ES-I3 (cell line): ENCODE measurements around the gene ALX4.

Experiments
- H3K36me3 ChIP-seq: 2 replicates; pipeline ENCODE4 v1.6.1; 2013; ENCODE audit warnings: mild to moderate bottlenecking, low read length, control low read depth, moderate library complexity; ENCODE audit not compliant: insufficient read depth
- H3K4me1 ChIP-seq: 2 replicates; pipeline ENCODE4 v1.6.1; 2013; ENCODE audit warnings: mild to moderate bottlenecking, control low read depth, low read length; ENCODE audit not compliant: insufficient read depth
- H3K9ac ChIP-seq: 2 replicates; pipeline ENCODE4 v1.6.1; 2013; ENCODE audit warnings: low read depth, mild to moderate bottlenecking, low read length, moderate library complexity
- H3K9me3 ChIP-seq: 2 replicates; pipeline ENCODE4 v1.6.1; 2013; ENCODE audit warnings: mild to moderate bottlenecking, low read length, moderate library complexity; ENCODE audit not compliant: control insufficient read depth, insufficient read depth

The ALX4 gene

GRCh38 chr11:44281151-44281550, 28.8 kb downstream of the ALX4 start:
- no peaks in the 10 kb centered on the region for H3K4me1 ChIP-seq
- no peak overlapping the region for H3K9ac ChIP-seq
- no peaks in the 10 kb centered on the region for H3K36me3 ChIP-seq
- H3K9me3 ChIP-seq = no peaks in the 10 kb centered on the region

GRCh38 chr11:44280257-44280656, 29.7 kb downstream of the ALX4 start:
- Histone ChIP-seq H3K4me1 (no peaks in the 10 kb centered on the region), H3K9me3 (no peaks in the 10 kb centered on the region), H3K36me3 (no peaks in the 10 kb centered on the region), H3K9ac (no peak overlapping the region)

- Histone ChIP-seq H3K4me1 (no peaks in the 10 kb centered on the region), H3K9ac (no peak overlapping the region), H3K36me3 (no peaks in the 10 kb centered on the region), H3K9me3 (no peaks in the 10 kb centered on the region)
Observed at GRCh38 chr11:44279483-44279882, 30.5 kb downstream of the ALX4 start.

- Histone ChIP-seq H3K9ac (no peak overlapping the region), H3K36me3 (no peaks in the 10 kb centered on the region; the same call in 1 of the 2 replicates), H3K9me3 (no peaks in the 10 kb centered on the region), H3K4me1 (no peaks in the 10 kb centered on the region)
Observed at GRCh38 chr11:44277196-44278090, 32.5 kb downstream of the ALX4 start.

- no peak overlapping the region for H3K9ac ChIP-seq
- no peaks in the 10 kb centered on the region for H3K9me3 ChIP-seq
- no peaks in the 10 kb centered on the region; the same call in 1 of the 2 replicates for H3K36me3 ChIP-seq
- no peaks in the 10 kb centered on the region for H3K4me1 ChIP-seq
Observed at GRCh38 chr11:44275961-44276550, 33.9 kb downstream of the ALX4 start.

GRCh38 chr11:44275241-44275640, 34.7 kb downstream of the ALX4 start:
- Histone ChIP-seq H3K9me3 (no peaks in the 10 kb centered on the region), H3K4me1 (no peaks in the 10 kb centered on the region), H3K9ac (no peak overlapping the region), H3K36me3 (no peaks in the 10 kb centered on the region; the same call in 1 of the 2 replicates)

- no peaks in the 10 kb centered on the region; the same call in 1 of the 2 replicates for H3K36me3 ChIP-seq
- no peak overlapping the region for H3K9ac ChIP-seq
- no peaks in the 10 kb centered on the region; the same call in 1 of the 2 replicates for H3K4me1 ChIP-seq
- no peaks in the 10 kb centered on the region for H3K9me3 ChIP-seq
Observed at GRCh38 chr11:44274404-44274803, 35.5 kb downstream of the ALX4 start.

- H3K4me1 ChIP-seq = no peaks in the 10 kb centered on the region; the same call in 1 of the 2 replicates
- no peaks in the 10 kb centered on the region for H3K9me3 ChIP-seq
- H3K9ac ChIP-seq = no peak overlapping the region
- H3K36me3 ChIP-seq = no peaks in the 10 kb centered on the region; the same call in 1 of the 2 replicates
Observed at GRCh38 chr11:44271286-44271685, 38.7 kb downstream of the ALX4 start.

- Histone ChIP-seq H3K9me3 (no peaks in the 10 kb centered on the region), H3K36me3 (no peaks in the 10 kb centered on the region; the same call in 1 of the 2 replicates), H3K4me1 (no peaks in the 10 kb centered on the region; the same call in 1 of the 2 replicates), H3K9ac (no peak overlapping the region)
Observed at GRCh38 chr11:44270403-44271273, 39.3 kb downstream of the ALX4 start.

GRCh38 chr11:44269369-44270351, 40.3 kb downstream of the ALX4 start:
- no peaks in the 10 kb centered on the region; the same call in 1 of the 2 replicates for H3K4me1 ChIP-seq
- H3K36me3 ChIP-seq = no peaks in the 10 kb centered on the region; the same call in 1 of the 2 replicates
- no peak overlapping the region for H3K9ac ChIP-seq
- H3K9me3 ChIP-seq = no peaks in the 10 kb centered on the region

GRCh38 chr11:44268614-44269080, 41.3 kb downstream of the ALX4 start:
- no peak overlapping the region for H3K9ac ChIP-seq
- H3K4me1 ChIP-seq = no peaks in the 10 kb centered on the region; the same call in 1 of the 2 replicates
- no peaks in the 10 kb centered on the region; the same call in 1 of the 2 replicates for H3K36me3 ChIP-seq
- H3K9me3 ChIP-seq = no peaks in the 10 kb centered on the region

GRCh38 chr11:44267750-44268613, 42.0 kb downstream of the ALX4 start:
- Histone ChIP-seq H3K4me1 (no peaks in the 10 kb centered on the region; the same call in 1 of the 2 replicates), H3K9me3 (no peaks in the 10 kb centered on the region), H3K9ac (no peak overlapping the region), H3K36me3 (no peaks in the 10 kb centered on the region; the same call in 1 of the 2 replicates)
